HG02852 (cell line): ENCODE results near the gene PTPN14.
A peak's percentile ranks its signal among the peaks of the same experiment; 100 is the strongest.

Experiments
- ATAC-seq: cut with Tn5 transposase; IDR thresholded peaks from one replicate; pipeline ENCODE4 v1.9.1; 2021; ENCODE audit warnings: mild to moderate bottlenecking, moderate library complexity; ENCODE audit not compliant: unreplicated experiment

Gene PTPN14

GRCh38 chr1:214341932-214342331, 209.5 kb downstream of the PTPN14 start:
- no peak for ATAC-seq

- no peak for ATAC-seq
These were observed 209.9 kb downstream of the PTPN14 start for GRCh38 chr1:214341459-214341858.

DNA sequence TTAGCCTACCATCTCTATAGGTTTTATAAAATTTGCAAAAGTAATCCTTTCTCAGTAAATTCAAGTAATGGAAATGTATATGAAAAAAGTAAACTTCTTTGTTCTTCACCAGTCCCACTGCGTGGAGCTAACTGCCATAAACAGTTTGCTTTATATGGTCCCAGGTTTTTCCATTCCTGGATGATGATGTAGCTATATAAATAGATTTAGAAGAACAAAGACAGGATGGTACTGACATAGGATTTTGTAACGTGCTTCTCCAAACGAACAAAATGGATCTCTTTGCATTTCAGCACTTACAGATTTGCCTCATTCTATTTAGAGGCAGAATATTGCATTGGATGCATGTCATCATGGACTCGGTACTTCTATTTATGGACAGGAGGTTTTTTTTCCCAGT, 213.2 kb downstream of the PTPN14 start:
- no peak for ATAC-seq

- ATAC-seq: no peak
These were observed 213.9 kb downstream of the PTPN14 start for GRCh38 chr1:214337511-214337910.

GRCh38 chr1:214337015-214337414, 214.4 kb downstream of the PTPN14 start:
- ATAC-seq: no peak

- ATAC-seq: no peak
These were observed 215.8 kb downstream of the PTPN14 start for GRCh38 chr1:214335567-214335966.

DNA sequence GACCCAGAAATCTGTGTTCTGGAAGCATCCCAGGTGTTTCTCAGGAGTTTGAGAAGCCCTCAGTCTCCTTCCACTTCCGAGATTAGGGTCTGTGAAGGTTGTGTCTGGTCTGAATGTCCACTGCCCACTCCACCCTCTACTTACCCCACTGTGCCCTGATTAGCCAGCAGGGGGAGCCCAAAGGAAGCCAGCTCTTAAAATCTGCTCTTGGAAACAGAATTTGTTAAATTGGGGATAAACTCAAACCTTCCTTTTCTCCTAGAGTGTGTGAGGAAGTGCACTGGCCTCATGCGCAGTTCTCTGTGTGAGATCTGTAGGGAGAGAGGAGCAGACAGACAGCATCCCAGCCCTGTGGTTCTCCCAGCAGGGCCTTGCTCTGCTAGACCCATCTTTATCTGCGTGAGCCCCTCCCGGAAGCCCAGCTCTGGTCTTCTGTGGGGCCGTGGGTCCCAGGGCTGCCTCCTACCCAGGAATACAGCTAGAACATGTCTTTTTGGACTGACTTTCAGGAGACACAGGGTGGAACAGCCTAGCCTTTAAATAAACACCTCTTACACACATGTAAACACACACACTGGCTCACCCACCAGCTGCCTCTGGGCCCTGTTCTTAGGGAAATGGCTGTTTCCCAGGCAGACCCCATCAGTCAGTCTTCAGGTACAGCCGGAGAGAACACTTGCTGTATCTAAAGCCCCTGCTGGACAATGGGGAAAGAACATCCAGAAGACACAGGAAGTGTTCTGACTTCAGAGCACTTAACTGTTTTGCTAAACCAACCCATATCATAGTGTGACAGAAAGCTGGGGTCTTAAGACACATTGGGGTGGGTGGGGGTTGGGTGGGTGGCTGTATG, 218.2 kb downstream of the PTPN14 start:
- ATAC-seq: no peak

DNA sequence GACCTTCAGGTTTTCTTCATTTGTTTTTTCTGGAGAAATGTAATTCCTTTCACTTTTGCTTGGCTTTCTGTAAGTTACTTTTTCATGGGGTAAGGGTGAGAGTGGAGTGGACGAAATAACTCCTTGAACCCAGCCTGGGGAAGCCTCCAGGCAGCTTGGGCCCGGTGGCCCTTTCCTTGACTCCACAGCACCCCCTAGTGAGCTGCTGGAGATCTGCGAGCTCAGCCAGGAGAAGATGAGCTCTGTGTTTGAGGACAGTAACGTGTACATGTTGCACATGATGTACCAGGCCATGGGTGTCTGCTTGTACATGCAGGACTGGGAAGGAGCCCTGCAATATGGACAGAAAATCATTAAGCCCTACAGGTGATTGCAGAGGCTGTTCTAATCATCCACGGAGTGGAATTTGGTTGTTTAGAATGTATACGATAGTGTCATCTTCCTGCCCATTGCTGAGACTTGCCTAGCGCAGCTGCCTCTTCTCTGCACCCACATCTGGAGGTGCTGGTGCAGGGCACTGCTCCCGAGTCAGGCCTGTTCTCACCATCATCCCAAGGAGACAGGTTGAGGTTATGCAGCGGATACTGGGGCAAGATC, 219.5 kb downstream of the PTPN14 start:
- peak; percentile 44 for ATAC-seq

- no peak for ATAC-seq
These were observed 220.2 kb downstream of the PTPN14 start for GRCh38 chr1:214331180-214331579.

DNA sequence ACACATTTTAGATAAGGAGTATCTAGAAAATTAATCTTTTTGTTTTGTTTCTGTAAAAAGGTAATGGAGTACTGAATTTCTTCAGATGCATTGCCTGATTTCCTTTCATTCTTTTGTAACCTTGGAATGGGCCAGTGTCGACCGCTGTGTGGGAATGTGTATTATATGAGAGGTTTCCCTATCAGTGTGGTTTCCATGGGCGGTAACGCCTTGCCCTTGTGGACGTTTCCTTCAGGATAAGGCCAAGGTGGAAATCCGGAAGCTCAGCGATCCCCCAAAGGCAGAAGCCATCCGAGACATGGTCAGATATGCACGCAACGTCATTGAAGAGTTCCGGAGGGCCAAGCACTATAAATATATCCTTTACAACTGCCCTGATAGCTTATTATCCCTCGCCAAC, 220.7 kb downstream of the PTPN14 start:
- no peak for ATAC-seq

- ATAC-seq: no peak
These were observed 221.2 kb downstream of the PTPN14 start for GRCh38 chr1:214330222-214330621.

GRCh38 chr1:214329470-214330220, 221.8 kb downstream of the PTPN14 start:
- no peak for ATAC-seq

DNA sequence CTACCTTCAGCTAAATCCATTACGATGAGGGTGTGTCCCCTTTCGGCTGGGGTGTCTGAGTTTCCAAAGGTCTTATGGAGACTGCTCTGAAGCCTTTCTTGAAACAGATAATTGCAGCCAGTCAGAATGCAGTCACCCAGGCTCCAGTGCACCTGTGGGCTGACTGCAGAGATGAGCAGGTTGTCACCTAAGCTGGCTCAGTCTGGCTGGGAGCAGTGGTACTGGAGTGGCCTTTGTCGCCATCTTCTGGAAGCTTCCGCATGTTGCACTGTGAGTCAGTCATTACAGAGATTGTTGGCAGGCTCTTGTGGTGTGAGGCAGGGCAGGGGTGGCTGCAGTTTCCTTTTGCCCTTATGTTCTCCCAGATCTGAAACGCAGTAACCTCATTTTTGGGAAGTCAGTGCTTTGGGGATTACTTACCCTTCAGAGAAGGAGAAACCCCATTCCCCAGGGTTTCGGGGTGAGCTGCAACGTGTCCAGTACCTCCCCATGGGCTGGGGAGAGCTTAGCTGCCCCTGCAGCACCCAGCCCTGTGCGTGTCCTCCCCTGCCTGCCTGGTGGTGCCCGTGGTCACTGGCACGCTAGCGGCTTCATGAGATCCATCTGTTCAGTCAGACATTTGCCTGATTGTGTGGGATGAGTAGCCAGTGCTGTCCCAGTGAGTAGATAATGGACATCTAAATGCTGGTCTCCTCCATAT, 222.5 kb downstream of the PTPN14 start:
- peak; percentile 89 for ATAC-seq

- no peak for ATAC-seq
These were observed 223.9 kb downstream of the PTPN14 start for GRCh38 chr1:214327514-214327913.

DNA sequence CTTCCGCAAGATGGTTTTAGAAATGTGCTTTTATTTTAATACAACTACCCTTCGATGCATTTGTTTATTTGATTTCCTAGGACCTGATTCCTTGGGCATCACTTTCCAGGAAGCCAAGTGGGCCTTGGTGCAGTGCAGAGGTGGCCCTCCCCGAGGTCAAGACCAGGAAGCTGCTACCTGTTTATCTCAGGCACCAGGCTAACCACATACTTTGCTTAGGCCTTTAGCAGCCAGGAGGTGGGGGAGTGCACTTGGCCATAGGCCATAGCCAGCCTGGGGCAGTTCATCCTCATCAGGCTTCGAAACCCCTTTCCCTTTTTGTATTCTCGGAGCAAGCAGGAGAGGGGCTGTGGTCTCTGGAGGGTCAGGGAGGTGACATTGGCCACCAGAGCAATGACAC, 225.0 kb downstream of the PTPN14 start:
- ATAC-seq: peak; percentile 38

DNA sequence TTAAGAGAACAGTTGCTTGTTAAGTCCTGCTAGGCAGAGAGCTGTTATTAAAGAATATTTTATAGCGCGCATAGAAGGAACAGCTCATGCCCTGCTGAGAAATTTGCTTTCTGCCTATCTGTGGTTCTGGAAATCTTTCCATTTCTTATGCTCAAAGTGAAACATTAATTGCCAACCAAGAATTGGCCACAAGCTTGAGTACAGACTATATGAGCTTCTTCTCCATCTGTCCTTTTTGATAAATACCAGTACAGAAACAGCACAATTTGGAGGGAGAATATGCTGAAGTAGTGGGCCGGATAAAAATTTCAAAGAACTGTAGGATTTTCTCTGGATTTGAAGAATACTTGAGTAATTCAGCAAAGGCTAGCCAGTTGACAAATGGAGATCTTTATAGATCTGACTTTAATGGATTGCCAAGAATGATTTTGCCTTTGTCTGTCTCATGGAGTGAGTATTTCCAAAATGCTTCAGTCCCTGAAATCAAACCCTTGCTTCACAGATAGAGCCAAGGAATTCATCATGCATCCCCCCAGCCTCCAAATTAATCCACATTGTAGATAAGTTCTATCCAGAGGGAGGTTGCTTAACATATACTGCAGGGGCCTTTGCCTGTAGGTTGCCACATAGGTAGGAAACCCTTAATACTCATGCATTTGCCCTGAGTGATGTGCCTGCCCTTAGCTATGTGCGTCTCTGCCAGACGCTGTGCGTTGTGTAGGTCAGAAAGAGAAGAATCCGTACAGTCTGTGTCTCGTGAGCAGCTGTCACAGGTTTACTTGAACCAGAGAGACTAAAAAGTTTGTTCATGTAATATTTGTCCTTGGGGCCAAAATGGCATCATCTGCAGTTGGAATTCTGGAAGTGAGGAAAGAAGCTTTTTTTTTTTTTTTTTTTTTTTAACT, 226.3 kb downstream of the PTPN14 start:
- no peak for ATAC-seq

DNA sequence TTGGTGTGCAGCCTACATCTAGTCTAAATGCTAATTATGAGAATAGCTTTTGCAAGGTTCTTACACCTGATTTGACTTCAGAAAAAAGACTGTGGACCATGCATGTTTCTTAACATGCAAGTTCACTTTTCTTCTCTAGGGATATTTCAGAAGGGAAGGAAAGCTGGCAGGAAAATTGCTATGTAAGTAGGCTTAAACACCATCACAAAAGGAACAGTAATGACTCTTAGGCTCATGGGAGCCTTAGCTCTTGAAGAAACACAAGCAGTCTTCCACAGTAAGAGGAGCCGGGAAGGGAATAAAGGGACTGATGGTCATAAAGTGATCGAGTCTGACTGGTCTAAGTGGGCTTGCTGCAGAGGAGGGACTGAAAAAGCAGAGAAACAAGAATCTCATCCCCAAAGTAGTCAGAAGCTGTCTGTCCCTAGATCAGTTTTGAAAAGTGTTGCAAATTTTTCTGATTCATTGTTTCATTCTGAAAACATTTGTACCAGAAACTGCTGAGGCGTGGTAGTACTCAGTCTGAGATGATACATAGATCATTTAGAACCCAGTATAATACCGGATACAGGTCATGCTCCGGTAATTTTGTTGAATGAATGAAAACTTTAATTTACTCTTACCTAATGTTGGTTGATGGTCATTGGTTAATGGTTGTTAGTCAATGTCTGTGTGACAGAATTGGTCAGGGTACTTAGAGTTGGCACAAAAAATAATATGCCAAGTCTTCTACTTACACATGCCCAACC, 229.5 kb downstream of the PTPN14 start:
- peak; percentile 71 for ATAC-seq

DNA sequence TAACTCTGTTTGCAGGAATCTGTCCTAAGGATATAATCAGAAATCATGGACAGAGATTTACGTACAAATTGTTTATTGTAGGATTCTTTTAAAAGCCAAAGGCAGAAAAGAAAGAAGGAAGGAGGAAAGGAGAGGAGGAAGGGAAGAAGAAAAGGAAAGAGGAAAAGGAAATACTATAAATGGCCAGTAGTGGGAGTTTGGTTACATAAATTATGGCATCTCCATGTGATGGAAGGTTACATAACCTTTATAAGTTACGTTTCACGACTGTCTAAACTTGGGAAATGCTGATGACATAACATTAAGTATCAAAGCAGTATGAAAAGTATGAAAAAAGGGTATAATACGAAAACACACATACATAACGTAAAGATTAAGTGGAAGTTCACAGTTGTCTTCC, 231.5 kb downstream of the PTPN14 start:
- ATAC-seq: no peak

GRCh38 chr1:214318956-214319736, 232.3 kb downstream of the PTPN14 start:
- no peak for ATAC-seq
